Psoas muscle (tissue), 8 donors: ENCODE data around the gene NMNAT3. TPM values are rescaled to one million over a fixed set of nuclear protein-coding genes. Genes with fewer than 3 reads are reported as not detected.

Source experiments
- ATAC-seq, 4 donors: fragments of 200-7000 bp; cut with Tn5 transposase; one replicate each; pipeline ENCODE4 v1.9.1; 2020; ENCODE audit warnings: moderate library complexity in 3 of 4, mild to moderate bottlenecking in 2 of 4
- DNase-seq, 2 donors: peaks; one replicate each; pipeline ENCODE4 v3.0.0-alpha.2; 2020
- H3K27ac ChIP-seq: fragments of 200-600 bp; one replicate; pipeline ENCODE4 v1.8.0; 2022
- H3K27me3 ChIP-seq, 3 donors: fragments of 200-600 bp in 1 of 3; one replicate each; pipeline versions ENCODE4 v1.6.1 to v1.8.0; 2013 to 2022; ENCODE audit warnings: low read length in 2 of 3, mild to moderate bottlenecking in 2 of 3, moderate library complexity in 1 of 3; ENCODE audit not compliant: insufficient read depth in 3 of 3
- H3K36me3 ChIP-seq, 2 donors: fragments of 200-600 bp in 1 of 2; one replicate each; pipeline versions ENCODE4 v1.6.1 to v1.8.0; 2013 to 2022; ENCODE audit warnings: low read depth in 1 of 2, mild to moderate bottlenecking in 1 of 2, moderate library complexity in 1 of 2; ENCODE audit not compliant: insufficient read depth in 1 of 2
- H3K4me1 ChIP-seq: fragments of 200-600 bp; one replicate; pipeline ENCODE4 v1.8.0; 2022
- H3K4me3 ChIP-seq: fragments of 200-600 bp; one replicate; pipeline ENCODE4 v1.8.0; 2022; ENCODE audit warnings: mild to moderate bottlenecking
- H3K9me3 ChIP-seq: fragments of 200-600 bp; one replicate; pipeline ENCODE4 v1.8.0; 2022
- CTCF ChIP-seq: fragments of 200-600 bp; IDR thresholded peaks from one replicate; pipeline ENCODE4 v1.8.0; 2022; ENCODE audit warnings: antibody characterized with exemption
- WGBS, 3 donors: extraction: QIAGEN DNeasy Blood & Tissue Kit; methylation state at CpG; one replicate each; pipeline versions ENCODE4 v1.1.6 to v1.1.7; 2013; 5-methylcytosine and 5-hydroxymethylcytosine counted together
- intact Hi-C, 2 donors: fragments of 100-400 bp; cut with DNase I; formaldehyde crosslinking; loops; one replicate each; pipeline versions ENCODE4 v1.11.0 to v1.14.2; 2022
- long read RNA-seq, 2 donors: library from polyadenylated mRNA; unstranded; transcript quantifications; one replicate each; pipeline ENCODE4 v2.0.0, GENCODE V29; 2021
- polyA plus RNA-seq, 3 donors: library from polyadenylated mRNA; stranded (reverse); fragments of 200-250 nt; gene quantifications; one replicate each; pipeline ENCODE4 v1.2.3, GENCODE V29; 2013
- total RNA-seq, 4 donors: library from RNA; stranded (reverse); fragmentation: NEBNext Ultra II Directional in 2 of 4; extraction: Animal tissue kit (Norgen Biotek cat#: 25700) in 2 of 4; gene quantifications; one replicate each; pipeline versions ENCODE4 v1.2.1 to v1.2.4, GENCODE V29; 2021 to 2023
- donor health status: healthy with polysubstance abuse.
- donor health status: DM: no; HTN: no; CAD: no; lungs with moderate emphysema.
- donor health status: Bipolar disorder and iron deficiency.
- donor health status: healthy.
- donor health status: DM: yes; HTN: yes; CAD: no.
- donor health status: DM: no; HTN: no; CAD: no.
- donor health status: DM: no; HTN: no; CAD: no.
- donor health status: DM: yes; HTN: yes; CAD: no.

The NMNAT3 gene
- total RNA-seq = 1 to 10 TPM; 6.0 to 9.8 (median 9.3) TPM
- 10 to 100 TPM in 1 of 3 donors, 1 to 10 TPM in 2; 6.0 to 14.2 (median 8.1) TPM for polyA plus RNA-seq
- long read RNA-seq, donor 1, transcript NMNAT3-201 (6 exons, 1,569 nt) = major isoform, 5 of 9 reads
- long read RNA-seq, donor 1, partial matches to known transcripts = 0 of 9 reads
- long read RNA-seq, donor 1, other reads (novel, unspliced or antisense) = 3 of 9 reads
- long read RNA-seq, donor 2, transcript NMNAT3-201 (6 exons, 1,569 nt) = major isoform, 8 of 25 reads
- long read RNA-seq, donor 2, partial matches to known transcripts = 4 of 25 reads
- long read RNA-seq, donor 2, other reads (novel, unspliced or antisense) = 10 of 25 reads

DNA sequence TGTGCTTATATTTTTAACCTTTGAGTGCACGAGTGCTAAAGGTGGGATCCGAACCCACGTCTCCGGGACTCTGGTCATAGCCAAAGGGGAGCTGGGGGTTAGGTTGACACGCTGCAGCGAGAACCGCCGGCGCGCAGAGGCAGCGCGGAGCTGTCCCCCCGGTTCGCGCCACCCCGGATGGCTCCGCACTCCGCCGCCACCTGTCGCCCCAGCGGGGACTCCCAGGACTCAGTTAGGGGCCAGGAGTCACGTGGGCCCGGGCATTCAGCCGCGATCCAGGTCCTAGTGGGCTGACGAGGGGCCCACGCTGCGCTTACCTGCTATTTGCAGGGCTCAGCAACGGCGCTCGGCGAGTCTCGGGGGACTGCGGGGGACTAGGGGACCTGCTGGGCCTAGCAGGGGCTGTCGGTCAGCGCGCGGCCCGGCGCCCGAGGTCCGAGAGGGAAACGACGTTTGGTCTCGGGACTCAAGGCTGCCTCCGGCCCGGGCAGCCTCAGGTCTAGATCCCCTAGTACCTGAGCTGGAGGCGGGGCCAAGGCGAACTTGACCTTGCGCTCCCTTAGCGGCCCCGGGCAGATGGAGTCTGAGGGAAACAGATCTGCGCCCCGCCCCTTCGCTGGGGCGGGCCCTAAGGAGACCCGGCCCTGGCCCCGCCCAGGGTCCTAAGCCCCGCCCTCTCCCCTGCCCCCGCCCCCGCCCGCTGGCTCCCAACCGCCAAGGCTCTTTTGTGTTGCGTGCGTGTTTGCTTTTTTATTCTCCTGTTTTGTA, at the start of gene NMNAT3:
Gene NMNAT3 (minus strand): TSS at position 585 of the 768 bp plus-strand sequence. CDS start 50,248 bp downstream, outside the sequence.
- no peaks in the 10 kb centered on the region for H3K27me3 ChIP-seq
- peak within 1 kb of the TSS; percentile 85 for H3K4me3 ChIP-seq
- H3K27ac ChIP-seq = peak within 1 kb of the TSS; percentile 83
- peaks cover 5% of the 10 kb centered on the region for H3K4me1 ChIP-seq
- intact Hi-C loops = loop anchor here in 1 of 2 donors (10.0 kb wide), 1 partner anchor 253 kb away; no protein-coding TSS in a partner anchor
- H3K36me3 ChIP-seq = no peaks in the 10 kb centered on the region
- TF ChIP-seq CTCF = no peak
- WGBS, 3 donors = 2 to 3% (median 2%) methylated on average over 52 to 65 of the region's 65 CpGs
- no peaks in the 10 kb centered on the region for H3K9me3 ChIP-seq
- peak; percentile 99 to 100 (median 99) for ATAC-seq
- peak; percentile 84 to 90 for DNase-seq

DNA sequence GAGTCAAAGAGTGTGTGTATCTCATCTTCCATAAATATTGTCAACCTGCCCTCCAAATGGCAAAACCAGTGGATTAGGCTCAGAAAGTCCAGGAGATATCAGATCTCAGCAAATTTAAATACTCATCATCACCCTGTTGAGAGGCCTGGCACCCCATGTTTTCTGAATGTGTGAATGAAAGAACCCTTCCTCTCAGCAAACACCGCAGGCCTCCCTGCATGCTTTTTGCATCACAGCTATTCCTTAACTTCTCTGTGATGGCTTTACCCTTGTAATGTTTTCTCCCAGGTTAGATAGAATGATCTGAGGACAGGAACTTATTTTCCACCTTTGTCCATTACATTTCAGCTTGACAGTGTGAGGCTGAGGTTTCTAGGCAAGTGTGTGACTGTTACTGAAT, 43.6 kb upstream of the NMNAT3 start:
- WGBS, 3 donors = 65 to 88% (median 85%) methylated on average over 1 of the region's 1 CpG
- ATAC-seq = no peak
- DNase-seq = no peak

GRCh38 chr3:139718415-139718814, 40.6 kb upstream of the NMNAT3 start:
- WGBS, 3 donors = 35 to 51% (median 35%) methylated on average over 3 of the region's 3 CpGs
- Histone ChIP-seq H3K4me1 (no peaks in the 10 kb centered on the region), H3K4me3 (no peak overlapping the region), H3K27ac (no peak overlapping the region), H3K36me3 (no peaks in the 10 kb centered on the region), H3K9me3 (no peaks in the 10 kb centered on the region), H3K27me3 (peaks cover 0 to 3% (median 0%) of the 10 kb centered on the region in 3 donors)
- peak in 2 of 4 donors; percentile 64 to 69 for ATAC-seq
- TF ChIP-seq CTCF = peak; percentile 38
- peak; percentile 33 to 53 for DNase-seq
- intact Hi-C loops = loop anchor here in 1 of 2 donors (2.0 kb wide), 1 partner anchor 214 kb away; no protein-coding TSS in a partner anchor

More for the DNA sequence above, 43.6 kb upstream of the NMNAT3 start:
- intact Hi-C loops = no loop called here
- Histone ChIP-seq H3K4me1 (no peaks in the 10 kb centered on the region), H3K36me3 (no peaks in the 10 kb centered on the region), H3K27ac (no peak overlapping the region), H3K27me3 (no peaks in the 10 kb centered on the region), H3K9me3 (no peaks in the 10 kb centered on the region), H3K4me3 (no peak overlapping the region)
- TF ChIP-seq CTCF = no peak

DNA sequence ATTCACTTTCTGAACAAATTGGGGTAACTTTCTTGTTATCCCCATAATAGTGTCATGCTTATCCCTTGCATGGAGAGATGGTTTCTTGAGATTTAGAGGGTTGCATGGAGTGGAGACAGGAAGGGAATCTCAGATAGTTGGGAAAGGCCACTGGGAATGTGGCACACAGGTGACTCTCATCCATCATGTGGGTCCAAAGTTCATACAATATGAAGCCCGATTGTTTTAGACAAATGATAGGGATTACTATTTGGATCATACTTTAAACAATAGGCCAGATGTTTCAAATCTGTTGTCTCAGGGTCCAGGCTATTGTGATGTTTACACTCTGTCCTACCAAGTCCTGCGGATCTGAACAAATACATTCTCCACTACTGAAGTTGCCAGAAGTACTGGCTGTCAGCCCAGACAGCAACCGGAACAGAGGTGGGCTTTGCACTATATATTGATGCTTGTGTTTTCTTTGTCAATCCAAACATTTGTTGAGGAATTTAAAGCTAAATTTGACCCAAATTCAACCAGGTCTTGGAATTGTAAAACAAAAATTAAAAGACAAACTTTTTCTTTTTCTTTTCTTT, 39.2 kb upstream of the NMNAT3 start:
- no peak for ATAC-seq
- TF ChIP-seq CTCF = no peak
- H3K9me3 ChIP-seq = no peaks in the 10 kb centered on the region
- no peak overlapping the region for H3K4me3 ChIP-seq
- H3K27ac ChIP-seq = no peak overlapping the region
- DNase-seq = no peak
- no peaks in the 10 kb centered on the region for H3K36me3 ChIP-seq
- no peaks in the 10 kb centered on the region for H3K4me1 ChIP-seq
- H3K27me3 ChIP-seq = peaks cover 0 to 3% (median 0%) of the 10 kb centered on the region in 3 donors
- WGBS, 3 donors = 31 to 40% (median 32%) methylated on average over 3 of the region's 3 CpGs
- intact Hi-C loops = no loop called here
